Measurements from ENCODE around the gene FRMD4A. TPM values are rescaled to one million over a fixed set of nuclear protein-coding genes. Genes with fewer than 3 reads are reported as not detected.

FRMD4A gene
- total and polyA plus RNA-seq, 2 of the 4 experiments (the other 2 are of a cell fraction) = 30.3 to 68.8 TPM

DNA sequence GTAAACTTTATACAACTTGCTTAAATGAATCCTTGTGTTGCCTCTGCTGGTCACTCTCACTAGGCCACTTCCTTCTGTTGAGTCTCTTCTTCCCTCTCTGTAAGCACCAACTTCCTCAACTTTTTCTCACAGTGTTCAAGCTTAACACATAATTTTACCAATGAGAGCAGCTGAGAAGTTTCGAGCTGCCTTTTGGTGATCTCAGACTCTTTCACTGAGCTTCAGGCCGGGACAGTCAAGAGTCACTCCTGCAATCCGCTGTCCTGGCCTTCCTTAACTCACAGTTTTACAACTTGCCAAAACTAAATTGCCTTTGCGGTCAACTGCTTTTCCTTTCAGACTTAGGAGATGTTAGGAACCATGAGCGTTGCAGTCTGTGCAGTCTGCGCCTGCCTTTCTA, 696.5 kb downstream of the FRMD4A start:
- POLR2A ChIA-PET (ENCODE audit: unreplicated experiment) = no interaction called here
- H3K4ac ChIP-seq (ENCODE audit: low read depth, low read length) = no peak overlapping the region
- no peak overlapping the region for H3K27ac ChIP-seq (ENCODE audit: insufficient read depth, low read length)
- H3K4me1 ChIP-seq (ENCODE audit: control insufficient read depth, insufficient read depth, low read length) = no peaks in the 10 kb centered on the region; the same call in 1 of the 2 replicates
- no TSS peak for BruUV-seq (replicated peaks)
- dilution Hi-C loops (cut with HindIII; ENCODE audit: low sequenced_read_pairs, unreplicated experiment) (no loop called here), intact Hi-C loops (cut with micrococcal nuclease) (no loop called here), in situ Hi-C loops (cut with MboI; ENCODE audit: low sequenced_read_pairs) (no loop called here)
- H3K27me3 ChIP-seq (ENCODE audit: control insufficient read depth, insufficient read depth, low read length) = no peaks in the 10 kb centered on the region
- H4K91ac ChIP-seq (ENCODE audit: insufficient read depth, low read depth, low read length) = no peak overlapping the region
- no peak overlapping the region for H2BK5ac ChIP-seq (ENCODE audit: low read depth, low read length, poor library complexity, severe bottlenecking)
- H4K5ac ChIP-seq (ENCODE audit: low read depth, low read length) = no peak overlapping the region
- no peak overlapping the region for H2BK20ac ChIP-seq (ENCODE audit: low read depth, low read length)
- H2AK9ac ChIP-seq (replicated peaks; ENCODE audit: low read depth, low read length, poor library complexity) = no peak overlapping the region
- H2AFZ ChIP-seq (replicated peaks; ENCODE audit: low read length, poor library complexity) = no peak overlapping the region
- no peak overlapping the region for H2AK5ac ChIP-seq (ENCODE audit: low read depth, low read length)
- H3K79me1 ChIP-seq (ENCODE audit: low read depth in 1 of 2, low read length in 2 of 2) = no peaks in the 10 kb centered on the region
- no peak overlapping the region for H4K8ac ChIP-seq (ENCODE audit: low read depth in 2 of 2, low read length in 2 of 2)
- H3K9me3 ChIP-seq (ENCODE audit: control insufficient read depth, insufficient read depth, low read length) = no peaks in the 10 kb centered on the region
- H3K56ac ChIP-seq (ENCODE audit: extremely low read depth, insufficient read depth, low read length) = no peak overlapping the region
- CTCF ChIA-PET = no interaction called here
- WGBS, 2 experiments (ENCODE audit: extremely low coverage in 2 of 2, insufficient read length in 1 of 2) = 75% methylated on average over 1 of the region's 6 CpGs; no CpG with 5 or more reads in 1 of the 2 experiments
- no peak overlapping the region for H2BK15ac ChIP-seq (ENCODE audit: low read depth, low read length)
- no peak overlapping the region for H3K23ac ChIP-seq (ENCODE audit: low read depth, low read length)
- no peak overlapping the region for H3K18ac ChIP-seq (ENCODE audit: low read depth, low read length)
- no peaks in the 10 kb centered on the region for H4K20me1 ChIP-seq (ENCODE audit: insufficient read depth, low read length)
- H3K14ac ChIP-seq (replicated peaks; ENCODE audit: low read depth, low read length) = no peak overlapping the region
- DNase-seq (no peak), ATAC-seq (ENCODE audit: low read depth) (no peak)
- peaks cover 6% of the 10 kb centered on the region; the same call in 1 of the 2 replicates for H3K9me1 ChIP-seq (ENCODE audit: insufficient read depth, low read length)
- H3K9ac ChIP-seq (ENCODE audit: low read depth, low read length) = no peak overlapping the region
- TF ChIP-seq FOS (IDR thresholded peaks at IDR 0.05; ENCODE audit: low read depth, low read length) (no peak), MAFK (IDR thresholded peaks at IDR 0.05; ENCODE audit: low read depth, low read length) (no peak), POLR2A (IDR thresholded peaks at IDR 0.05; ENCODE audit: low read depth, low read length) (no peak), RFX5 (IDR thresholded peaks at IDR 0.05; ENCODE audit: low read depth, low read length) (no peak), MXI1 (IDR thresholded peaks at IDR 0.05; ENCODE audit: borderline replicate concordance, low read depth, low read length) (no peak), NFE2L2 (IDR thresholded peaks at IDR 0.05; ENCODE audit: low read depth, low read length) (no peak)
- TF ChIP-seq, protein P1, sequence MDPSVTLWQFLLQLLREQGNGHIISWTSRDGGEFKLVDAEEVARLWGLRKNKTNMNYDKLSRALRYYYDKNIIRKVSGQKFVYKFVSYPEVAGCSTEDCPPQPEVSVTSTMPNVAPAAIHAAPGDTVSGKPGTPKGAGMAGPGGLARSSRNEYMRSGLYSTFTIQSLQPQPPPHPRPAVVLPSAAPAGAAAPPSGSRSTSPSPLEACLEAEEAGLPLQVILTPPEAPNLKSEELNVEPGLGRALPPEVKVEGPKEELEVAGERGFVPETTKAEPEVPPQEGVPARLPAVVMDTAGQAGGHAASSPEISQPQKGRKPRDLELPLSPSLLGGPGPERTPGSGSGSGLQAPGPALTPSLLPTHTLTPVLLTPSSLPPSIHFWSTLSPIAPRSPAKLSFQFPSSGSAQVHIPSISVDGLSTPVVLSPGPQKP (IDR thresholded peaks at IDR 0.05; ENCODE audit: borderline replicate concordance, low read depth, low read length) = no peak
- TF ChIP-seq, protein P2, sequence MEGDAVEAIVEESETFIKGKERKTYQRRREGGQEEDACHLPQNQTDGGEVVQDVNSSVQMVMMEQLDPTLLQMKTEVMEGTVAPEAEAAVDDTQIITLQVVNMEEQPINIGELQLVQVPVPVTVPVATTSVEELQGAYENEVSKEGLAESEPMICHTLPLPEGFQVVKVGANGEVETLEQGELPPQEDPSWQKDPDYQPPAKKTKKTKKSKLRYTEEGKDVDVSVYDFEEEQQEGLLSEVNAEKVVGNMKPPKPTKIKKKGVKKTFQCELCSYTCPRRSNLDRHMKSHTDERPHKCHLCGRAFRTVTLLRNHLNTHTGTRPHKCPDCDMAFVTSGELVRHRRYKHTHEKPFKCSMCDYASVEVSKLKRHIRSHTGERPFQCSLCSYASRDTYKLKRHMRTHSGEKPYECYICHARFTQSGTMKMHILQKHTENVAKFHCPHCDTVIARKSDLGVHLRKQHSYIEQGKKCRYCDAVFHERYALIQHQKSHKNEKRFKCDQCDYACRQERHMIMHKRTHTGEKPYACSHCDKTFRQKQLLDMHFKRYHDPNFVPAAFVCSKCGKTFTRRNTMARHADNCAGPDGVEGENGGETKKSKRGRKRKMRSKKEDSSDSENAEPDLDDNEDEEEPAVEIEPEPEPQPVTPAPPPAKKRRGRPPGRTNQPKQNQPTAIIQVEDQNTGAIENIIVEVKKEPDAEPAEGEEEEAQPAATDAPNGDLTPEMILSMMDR (conservative IDR thresholded peaks at IDR 0.05; ENCODE audit: low read depth, low read length) = no peak
- H2BK120ac ChIP-seq (ENCODE audit: low read depth, low read length) = no peak overlapping the region
- no peak overlapping the region for H3K4me2 ChIP-seq (ENCODE audit: low read depth, low read length)
- H3K36me3 ChIP-seq (ENCODE audit: control insufficient read depth, insufficient read depth, low read length) = peaks cover 12% of the 10 kb centered on the region
- H3K4me3 ChIP-seq (ENCODE audit: insufficient read depth, low read depth, low read length) = no peak overlapping the region

All from IMR-90 (cell line).